ENCODE results near the gene LYG1.
A peak's percentile ranks its signal among the peaks of the same experiment; 100 is the strongest.
"Not testable (repeated sequence)": the region's sequence is repeated elsewhere in the genome, so short reads cannot be mapped to it uniquely, and the experiment has no call there.

Gene LYG1

GRCh38 chr2:99337113-99338028, 36.4 kb upstream of the LYG1 start, which contains the start of gene EIF5B:
Gene EIF5B (plus strand): TSS chr2:99337389. CDS start chr2:99337555, 166 bp downstream.
- TF ChIP-seq CTCF (IDR thresholded peaks at IDR 0.05; ENCODE audit: low read depth, low read length): peak; percentile 63
- peak within 1 kb of the TSS; percentile 95 for H3K4me3 ChIP-seq (ENCODE audit: low read depth, low read length)

GRCh38 chr2:99336804-99337112, 35.8 kb upstream of the LYG1 start:
- TF ChIP-seq CTCF (IDR thresholded peaks at IDR 0.05; ENCODE audit: low read depth, low read length): no peak
- peak overlapping the region; percentile 95 for H3K4me3 ChIP-seq (ENCODE audit: low read depth, low read length)

DNA sequence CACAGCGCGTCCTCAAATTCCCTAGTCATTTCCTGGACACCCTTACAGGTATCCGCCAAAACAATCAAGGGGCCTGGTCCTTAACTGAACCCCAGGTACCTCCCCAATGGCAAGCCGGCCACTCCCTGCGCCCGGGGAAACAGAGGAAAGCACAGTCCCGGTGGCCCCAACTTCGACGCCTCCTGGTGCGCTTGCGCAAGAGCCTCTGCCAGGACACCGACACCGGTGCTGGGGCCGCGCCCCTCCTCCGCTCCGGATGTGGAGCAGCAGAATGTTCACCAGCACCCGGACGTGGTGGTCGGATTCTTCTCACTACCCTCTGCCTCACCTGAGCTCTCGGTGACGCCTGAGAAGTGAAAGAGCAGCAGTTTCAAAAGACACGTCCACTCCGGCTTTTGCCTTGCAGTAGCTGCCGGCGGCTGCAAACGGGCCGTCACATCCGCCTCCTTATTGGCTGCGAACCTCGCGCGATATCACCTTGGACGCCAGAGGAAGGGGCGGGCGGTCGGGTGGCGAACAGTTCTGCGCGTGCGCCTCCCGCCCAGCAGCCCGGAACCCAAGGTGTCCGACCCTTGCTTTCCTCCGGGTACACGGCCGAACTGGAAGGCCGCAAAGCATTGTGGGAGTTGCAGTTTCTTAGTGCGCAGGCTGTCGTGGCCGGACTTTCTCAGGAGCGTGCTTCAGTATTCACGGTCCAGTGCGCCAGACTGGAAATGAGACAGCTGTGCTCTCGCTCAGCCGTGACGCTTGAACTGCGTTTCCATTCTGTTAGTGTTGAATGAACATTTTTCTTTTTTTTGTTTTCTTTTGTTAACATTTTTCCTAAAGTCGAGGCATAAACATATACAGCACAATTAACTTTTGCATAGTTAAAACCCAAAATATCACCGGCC, 35.2 kb upstream of the LYG1 start, which contains the start of gene TXNDC9:
TSS of gene TXNDC9 (minus strand) at position 423 of the 893 bp plus-strand sequence. CDS start 3,123 bp downstream, outside the sequence.
- peak within 1 kb of the TSS; percentile 95 for H3K4me3 ChIP-seq (ENCODE audit: low read depth, low read length)
- TF ChIP-seq CTCF (IDR thresholded peaks at IDR 0.05; ENCODE audit: low read depth, low read length): no peak

GRCh38 chr2:99325384-99325783, 24.4 kb upstream of the LYG1 start:
- H3K4me3 ChIP-seq (ENCODE audit: low read depth, low read length): no peak overlapping the region
- TF ChIP-seq CTCF (IDR thresholded peaks at IDR 0.05; ENCODE audit: low read depth, low read length): no peak

DNA sequence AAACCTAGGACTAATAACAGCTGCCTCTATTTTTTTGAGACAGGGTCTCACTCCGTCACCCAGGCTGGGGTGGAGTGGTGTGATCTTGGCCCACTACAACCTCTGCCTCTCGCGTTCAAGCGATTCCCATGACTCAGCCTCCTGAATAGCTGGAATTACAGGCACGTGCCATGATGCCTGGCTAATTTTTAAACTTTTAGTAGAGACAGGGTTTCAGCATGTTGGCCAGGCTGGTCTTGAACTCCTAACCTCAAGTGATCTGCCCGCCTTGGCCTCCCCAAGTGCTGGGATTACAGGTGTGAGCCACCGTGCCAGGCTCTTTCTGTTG, 16.8 kb upstream of the LYG1 start:
- not testable (repeated sequence) for H3K4me3 ChIP-seq (ENCODE audit: low read depth, low read length)

DNA sequence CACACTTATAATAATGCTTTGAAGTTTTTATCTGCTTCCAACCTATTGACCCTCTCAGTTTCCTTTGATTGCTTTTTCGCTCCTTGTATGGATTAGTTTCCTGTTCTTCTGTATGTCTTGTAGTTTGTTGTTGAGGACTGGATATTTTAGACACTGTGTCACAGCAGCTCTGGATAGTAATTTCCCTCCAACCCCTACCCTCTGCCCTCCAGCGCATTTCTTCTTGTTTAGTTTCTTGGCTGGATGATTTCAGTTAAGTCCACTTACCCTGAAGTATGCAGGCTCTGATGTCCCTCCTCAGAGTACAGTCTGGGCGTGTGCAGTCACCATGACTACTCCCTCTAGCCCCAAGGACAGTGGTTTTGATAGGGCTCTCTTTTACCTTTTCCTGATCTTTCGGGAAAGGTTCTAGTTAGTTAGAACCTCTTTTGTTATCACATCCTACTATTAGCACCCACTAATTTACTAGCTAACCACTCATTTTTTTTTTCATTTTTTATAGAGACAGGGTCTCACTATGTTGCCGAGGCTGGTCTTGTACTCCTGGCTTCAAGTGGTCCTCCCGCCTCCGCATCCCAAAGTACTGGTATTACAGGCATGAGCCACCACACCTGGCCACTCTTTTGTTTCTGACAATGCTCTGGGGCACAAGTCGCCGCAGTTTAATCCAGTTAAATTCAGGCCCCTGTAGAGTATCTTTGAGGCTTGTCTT, 16.3 kb upstream of the LYG1 start:
- no peak for TF ChIP-seq CTCF (IDR thresholded peaks at IDR 0.05; ENCODE audit: low read depth, low read length)
- H3K4me3 ChIP-seq (ENCODE audit: low read depth, low read length): no peak overlapping the region

- no peak for TF ChIP-seq CTCF (IDR thresholded peaks at IDR 0.05; ENCODE audit: low read depth, low read length)
- H3K4me3 ChIP-seq (ENCODE audit: low read depth, low read length): no peak overlapping the region
These were observed 1.4 kb downstream of the LYG1 start for GRCh38 chr2:99299580-99299979.
